ENCODE data around the gene ABHD13.

The ABHD13 gene

DNA sequence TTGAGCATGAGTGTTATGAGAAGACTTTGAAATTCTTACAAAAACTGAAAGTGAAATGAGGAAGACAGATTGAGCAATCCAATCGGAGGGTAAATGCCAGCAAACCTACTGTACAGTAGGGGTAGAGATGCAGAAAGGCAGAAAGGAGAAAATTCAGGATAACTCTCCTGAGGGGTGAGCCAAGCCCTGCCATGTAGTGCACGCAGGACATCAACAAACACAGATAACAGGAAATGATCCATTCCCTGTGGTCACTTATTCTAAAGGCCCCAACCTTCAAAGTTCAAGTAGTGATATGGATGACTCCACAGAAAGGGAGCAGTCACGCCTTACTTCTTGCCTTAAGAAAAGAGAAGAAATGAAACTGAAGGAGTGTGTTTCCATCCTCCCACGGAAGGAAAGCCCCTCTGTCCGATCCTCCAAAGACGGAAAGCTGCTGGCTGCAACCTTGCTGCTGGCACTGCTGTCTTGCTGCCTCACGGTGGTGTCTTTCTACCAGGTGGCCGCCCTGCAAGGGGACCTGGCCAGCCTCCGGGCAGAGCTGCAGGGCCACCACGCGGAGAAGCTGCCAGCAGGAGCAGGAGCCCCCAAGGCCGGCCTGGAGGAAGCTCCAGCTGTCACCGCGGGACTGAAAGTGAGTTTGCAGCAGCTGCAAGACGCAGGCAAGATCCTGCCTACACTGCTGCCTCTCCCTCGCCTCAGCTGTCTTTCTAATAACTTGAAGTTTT, 51.6 kb downstream of the ABHD13 start, which contains the start of gene TNFSF13B:
Gene TNFSF13B, plus strand, starts transcription at position 118 of the 728 bp plus-strand sequence. Its CDS starts 178 bp downstream, at position 296.
- WGBS (ENCODE audit: extremely low coverage, insufficient coverage, low lambda C conversion rate): no CpG with 5 or more reads among the region's 16 CpGs
- peak; percentile 74 for DNase-seq
- H3K79me1 ChIP-seq (ENCODE audit: low read length): no peaks in the 10 kb centered on the region
- H2BK5ac ChIP-seq (ENCODE audit: low read length): no peak within 1 kb of the TSS
- H3K4me2 ChIP-seq (ENCODE audit: low read length): no peak within 1 kb of the TSS
- no peak within 1 kb of the TSS for H2BK15ac ChIP-seq (replicated peaks; ENCODE audit: low read depth)
- H3K4me1 ChIP-seq (ENCODE audit: control insufficient read depth, low read depth, low read length): no peaks in the 10 kb centered on the region
- H3K79me2 ChIP-seq (ENCODE audit: control insufficient read depth, insufficient read depth, low read length): no peaks in the 10 kb centered on the region
- H3K23ac ChIP-seq (ENCODE audit: low read length): no peak within 1 kb of the TSS
- H3K9ac ChIP-seq (ENCODE audit: low read length): no peak within 1 kb of the TSS
- no peak within 1 kb of the TSS for H3K4me3 ChIP-seq (ENCODE audit: low read length)
- no peaks in the 10 kb centered on the region for H3K27me3 ChIP-seq (ENCODE audit: insufficient read depth, low read length, poor library complexity)
- H3K4ac ChIP-seq (ENCODE audit: low read depth, low read length): no peak within 1 kb of the TSS
- H2AK5ac ChIP-seq (ENCODE audit: low read length): no peak within 1 kb of the TSS
- no peak within 1 kb of the TSS for H3K18ac ChIP-seq (ENCODE audit: low read length)
- no peak within 1 kb of the TSS for H3K27ac ChIP-seq (ENCODE audit: low read depth, low read length)
- H3K56ac ChIP-seq (ENCODE audit: low read length): no peak within 1 kb of the TSS
- no peak within 1 kb of the TSS for H4K8ac ChIP-seq (ENCODE audit: low read depth, low read length)
- no peak within 1 kb of the TSS for H4K5ac ChIP-seq (ENCODE audit: low read length)
- H2BK120ac ChIP-seq (ENCODE audit: low read depth, low read length): no peak within 1 kb of the TSS
- H3K36me3 ChIP-seq (ENCODE audit: control insufficient read depth, insufficient read depth, low read length): no peaks in the 10 kb centered on the region

DNA sequence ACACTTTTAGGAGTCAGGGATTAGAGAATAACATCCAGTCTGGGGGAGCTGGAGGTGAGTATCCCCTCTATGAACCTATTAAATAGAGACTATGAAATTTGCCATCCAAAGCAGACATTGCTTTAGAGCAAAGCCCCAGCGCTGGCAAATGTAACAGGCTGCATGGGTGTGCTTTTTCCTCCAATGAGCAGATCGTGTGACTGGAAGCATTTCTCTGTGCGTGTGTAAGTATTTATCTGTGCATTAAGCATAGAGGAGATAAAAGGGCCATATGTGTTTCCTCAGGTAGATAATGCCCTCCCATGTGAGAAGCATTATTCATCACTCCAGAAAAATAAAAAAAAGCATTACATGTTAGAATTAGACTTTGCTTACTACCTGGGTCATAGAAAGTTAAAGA, 52.2 kb downstream of the ABHD13 start:
- no peak overlapping the region for H3K56ac ChIP-seq (ENCODE audit: low read length)
- no peaks in the 10 kb centered on the region for H3K79me1 ChIP-seq (ENCODE audit: low read length)
- no peak overlapping the region for H4K8ac ChIP-seq (ENCODE audit: low read depth, low read length)
- H3K79me2 ChIP-seq (ENCODE audit: control insufficient read depth, insufficient read depth, low read length): no peaks in the 10 kb centered on the region
- H2AK5ac ChIP-seq (ENCODE audit: low read length): no peak overlapping the region
- no CpG with 5 or more reads among the region's 3 CpGs for WGBS (ENCODE audit: extremely low coverage, insufficient coverage, low lambda C conversion rate)
- H3K4me3 ChIP-seq (ENCODE audit: low read length): no peak overlapping the region
- no peaks in the 10 kb centered on the region for H3K27me3 ChIP-seq (ENCODE audit: insufficient read depth, low read length, poor library complexity)
- H3K4me2 ChIP-seq (ENCODE audit: low read length): no peak overlapping the region
- no peaks in the 10 kb centered on the region for H3K4me1 ChIP-seq (ENCODE audit: control insufficient read depth, low read depth, low read length)
- no peak overlapping the region for H2BK15ac ChIP-seq (replicated peaks; ENCODE audit: low read depth)
- H2BK120ac ChIP-seq (ENCODE audit: low read depth, low read length): no peak overlapping the region
- no peak overlapping the region for H3K18ac ChIP-seq (ENCODE audit: low read length)
- no peak overlapping the region for H2BK5ac ChIP-seq (ENCODE audit: low read length)
- DNase-seq: no peak
- H3K9ac ChIP-seq (ENCODE audit: low read length): no peak overlapping the region
- H3K27ac ChIP-seq (ENCODE audit: low read depth, low read length): no peak overlapping the region
- no peak overlapping the region for H3K4ac ChIP-seq (ENCODE audit: low read depth, low read length)
- no peaks in the 10 kb centered on the region for H3K36me3 ChIP-seq (ENCODE audit: control insufficient read depth, insufficient read depth, low read length)
- no peak overlapping the region for H3K23ac ChIP-seq (ENCODE audit: low read length)
- no peak overlapping the region for H4K5ac ChIP-seq (ENCODE audit: low read length)

DNA sequence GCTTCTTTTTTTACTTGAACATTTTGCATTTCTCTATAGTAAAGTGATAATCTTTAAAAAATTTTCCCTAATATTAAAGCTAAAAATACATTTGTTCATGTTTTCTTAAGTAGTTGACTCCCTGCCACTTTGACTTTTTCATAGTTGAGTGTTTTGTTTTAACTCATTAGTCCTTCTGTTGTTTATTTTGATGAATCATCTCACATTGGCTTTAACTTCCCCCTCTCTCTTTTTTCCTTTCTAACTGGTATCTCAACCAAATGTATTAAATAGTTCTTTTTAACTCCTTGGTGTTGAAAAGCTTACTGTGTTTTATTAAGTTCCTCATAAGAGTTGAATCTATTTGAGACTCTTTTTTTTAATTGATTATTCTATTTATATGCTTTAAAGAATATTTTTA, 54.1 kb downstream of the ABHD13 start:
- Histone ChIP-seq H2BK120ac (ENCODE audit: low read depth, low read length) (no peak overlapping the region), H3K79me2 (ENCODE audit: control insufficient read depth, insufficient read depth, low read length) (no peaks in the 10 kb centered on the region), H3K79me1 (ENCODE audit: low read length) (no peaks in the 10 kb centered on the region), H3K4me1 (ENCODE audit: control insufficient read depth, low read depth, low read length) (no peaks in the 10 kb centered on the region), H3K27ac (ENCODE audit: low read depth, low read length) (no peak overlapping the region), H3K36me3 (ENCODE audit: control insufficient read depth, insufficient read depth, low read length) (no peaks in the 10 kb centered on the region), H3K18ac (ENCODE audit: low read length) (no peak overlapping the region), H3K9ac (ENCODE audit: low read length) (no peak overlapping the region), H3K4me3 (ENCODE audit: low read length) (no peak overlapping the region), H3K4ac (ENCODE audit: low read depth, low read length) (no peak overlapping the region), H3K27me3 (ENCODE audit: insufficient read depth, low read length, poor library complexity) (no peaks in the 10 kb centered on the region), H2BK5ac (ENCODE audit: low read length) (no peak overlapping the region), H3K4me2 (ENCODE audit: low read length) (no peak overlapping the region), H3K56ac (ENCODE audit: low read length) (no peak overlapping the region), H3K23ac (ENCODE audit: low read length) (no peak overlapping the region), H2AK5ac (ENCODE audit: low read length) (no peak overlapping the region), H4K8ac (ENCODE audit: low read depth, low read length) (no peak overlapping the region), H2BK15ac (replicated peaks; ENCODE audit: low read depth) (no peak overlapping the region), H4K5ac (ENCODE audit: low read length) (no peak overlapping the region)
- no peak for DNase-seq

- no CpG with 5 or more reads among the region's 5 CpGs for WGBS (ENCODE audit: extremely low coverage, insufficient coverage, low lambda C conversion rate)
- H3K36me3 ChIP-seq (ENCODE audit: control insufficient read depth, insufficient read depth, low read length): no peaks in the 10 kb centered on the region
- no peak overlapping the region for H3K27ac ChIP-seq (ENCODE audit: low read depth, low read length)
- H3K79me1 ChIP-seq (ENCODE audit: low read length): no peaks in the 10 kb centered on the region
- H3K9ac ChIP-seq (ENCODE audit: low read length): no peak overlapping the region
- no peaks in the 10 kb centered on the region for H3K79me2 ChIP-seq (ENCODE audit: control insufficient read depth, insufficient read depth, low read length)
- no peak overlapping the region for H2BK120ac ChIP-seq (ENCODE audit: low read depth, low read length)
- no peak overlapping the region for H3K4ac ChIP-seq (ENCODE audit: low read depth, low read length)
- no peak overlapping the region for H3K4me2 ChIP-seq (ENCODE audit: low read length)
- no peak overlapping the region for H4K5ac ChIP-seq (ENCODE audit: low read length)
- no peaks in the 10 kb centered on the region for H3K4me1 ChIP-seq (ENCODE audit: control insufficient read depth, low read depth, low read length)
- H3K23ac ChIP-seq (ENCODE audit: low read length): no peak overlapping the region
- H3K56ac ChIP-seq (ENCODE audit: low read length): no peak overlapping the region
- no peak overlapping the region for H2BK15ac ChIP-seq (replicated peaks; ENCODE audit: low read depth)
- H2BK5ac ChIP-seq (ENCODE audit: low read length): no peak overlapping the region
- H3K4me3 ChIP-seq (ENCODE audit: low read length): no peak overlapping the region
- no peak overlapping the region for H3K18ac ChIP-seq (ENCODE audit: low read length)
- no peak overlapping the region for H2AK5ac ChIP-seq (ENCODE audit: low read length)
- H3K27me3 ChIP-seq (ENCODE audit: insufficient read depth, low read length, poor library complexity): no peaks in the 10 kb centered on the region
- no peak for DNase-seq
- no peak overlapping the region for H4K8ac ChIP-seq (ENCODE audit: low read depth, low read length)
These were observed 55.4 kb downstream of the ABHD13 start for GRCh38 chr13:108273429-108274118.

GRCh38 chr13:108274718-108275117, 56.5 kb downstream of the ABHD13 start:
- Histone ChIP-seq H3K9ac (ENCODE audit: low read length) (no peak overlapping the region), H3K4me3 (ENCODE audit: low read length) (no peak overlapping the region), H2BK120ac (ENCODE audit: low read depth, low read length) (no peak overlapping the region), H4K5ac (ENCODE audit: low read length) (no peak overlapping the region), H3K18ac (ENCODE audit: low read length) (no peak overlapping the region), H2AK5ac (ENCODE audit: low read length) (no peak overlapping the region), H3K56ac (ENCODE audit: low read length) (no peak overlapping the region), H3K23ac (ENCODE audit: low read length) (no peak overlapping the region), H3K79me2 (ENCODE audit: control insufficient read depth, insufficient read depth, low read length) (no peaks in the 10 kb centered on the region), H3K27me3 (ENCODE audit: insufficient read depth, low read length, poor library complexity) (no peaks in the 10 kb centered on the region), H3K79me1 (ENCODE audit: low read length) (no peaks in the 10 kb centered on the region), H3K4ac (ENCODE audit: low read depth, low read length) (no peak overlapping the region), H3K4me2 (ENCODE audit: low read length) (no peak overlapping the region), H2BK15ac (replicated peaks; ENCODE audit: low read depth) (no peak overlapping the region), H2BK5ac (ENCODE audit: low read length) (no peak overlapping the region), H4K8ac (ENCODE audit: low read depth, low read length) (no peak overlapping the region), H3K27ac (ENCODE audit: low read depth, low read length) (no peak overlapping the region), H3K36me3 (ENCODE audit: control insufficient read depth, insufficient read depth, low read length) (no peaks in the 10 kb centered on the region), H3K4me1 (ENCODE audit: control insufficient read depth, low read depth, low read length) (no peaks in the 10 kb centered on the region)
- no peak for DNase-seq

GRCh38 chr13:108276060-108276459, 57.9 kb downstream of the ABHD13 start:
- H2BK120ac ChIP-seq (ENCODE audit: low read depth, low read length): no peak overlapping the region
- H3K79me2 ChIP-seq (ENCODE audit: control insufficient read depth, insufficient read depth, low read length): no peaks in the 10 kb centered on the region
- no CpG with 5 or more reads among the region's 6 CpGs for WGBS (ENCODE audit: extremely low coverage, insufficient coverage, low lambda C conversion rate)
- H2AK5ac ChIP-seq (ENCODE audit: low read length): no peak overlapping the region
- no peak overlapping the region for H3K27ac ChIP-seq (ENCODE audit: low read depth, low read length)
- no peak for DNase-seq
- no peak overlapping the region for H4K5ac ChIP-seq (ENCODE audit: low read length)
- H3K79me1 ChIP-seq (ENCODE audit: low read length): no peaks in the 10 kb centered on the region
- no peak overlapping the region for H3K18ac ChIP-seq (ENCODE audit: low read length)
- no peaks in the 10 kb centered on the region for H3K27me3 ChIP-seq (ENCODE audit: insufficient read depth, low read length, poor library complexity)
- H3K4ac ChIP-seq (ENCODE audit: low read depth, low read length): no peak overlapping the region
- H3K4me1 ChIP-seq (ENCODE audit: control insufficient read depth, low read depth, low read length): no peaks in the 10 kb centered on the region
- H3K9ac ChIP-seq (ENCODE audit: low read length): no peak overlapping the region
- H3K23ac ChIP-seq (ENCODE audit: low read length): no peak overlapping the region
- no peak overlapping the region for H3K56ac ChIP-seq (ENCODE audit: low read length)
- no peak overlapping the region for H3K4me2 ChIP-seq (ENCODE audit: low read length)
- H3K36me3 ChIP-seq (ENCODE audit: control insufficient read depth, insufficient read depth, low read length): no peaks in the 10 kb centered on the region
- H2BK5ac ChIP-seq (ENCODE audit: low read length): no peak overlapping the region
- H2BK15ac ChIP-seq (replicated peaks; ENCODE audit: low read depth): no peak overlapping the region
- H3K4me3 ChIP-seq (ENCODE audit: low read length): no peak overlapping the region
- no peak overlapping the region for H4K8ac ChIP-seq (ENCODE audit: low read depth, low read length)

Measured in mesendoderm (in vitro differentiated cells).